Stimulated activated CD4-positive, alpha-beta T cell treated with anti-CD3 and anti-CD28 coated beads, Interleukin-2, amount 100 ng/mL, for 48 hours (primary cell): ENCODE results near the gene TDRD9.
A peak's percentile ranks its signal among the peaks of the same experiment; 100 is the strongest.

ENCODE experiments used
- DNase-seq, 2 donors: peaks; one replicate each; pipeline ENCODE4 v3.0.0-alpha.2; 2020

Gene TDRD9

DNA sequence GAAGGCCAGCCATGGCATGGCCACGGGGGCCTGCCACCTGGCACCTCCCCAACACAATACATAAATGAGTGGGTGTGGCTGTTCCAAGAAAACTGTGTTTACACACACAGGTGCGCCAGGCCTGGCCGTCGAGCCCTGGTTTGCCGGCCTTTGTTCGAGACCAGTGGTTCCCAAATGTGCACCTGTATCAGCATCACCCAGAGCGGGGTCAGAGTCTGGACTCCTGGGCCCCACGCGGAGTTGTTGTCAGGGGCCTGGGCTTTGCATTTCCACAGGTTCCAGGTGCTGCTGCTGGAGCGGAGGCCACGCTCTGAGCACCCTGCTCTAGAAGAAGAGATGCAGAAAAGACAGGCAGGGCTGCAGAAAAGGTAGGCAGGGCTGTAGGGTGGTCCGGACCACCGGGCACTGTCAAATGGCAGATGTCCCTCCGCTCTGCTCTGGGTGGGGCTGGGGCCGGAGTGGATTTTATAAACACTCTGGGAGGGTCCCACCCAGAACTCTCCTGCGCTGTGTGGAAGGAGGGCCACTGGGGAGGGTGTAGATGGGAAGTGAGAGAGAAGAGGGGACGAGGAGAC lies 153.1 kb downstream of the TDRD9 start:
- DNase-seq: no peak

DNA sequence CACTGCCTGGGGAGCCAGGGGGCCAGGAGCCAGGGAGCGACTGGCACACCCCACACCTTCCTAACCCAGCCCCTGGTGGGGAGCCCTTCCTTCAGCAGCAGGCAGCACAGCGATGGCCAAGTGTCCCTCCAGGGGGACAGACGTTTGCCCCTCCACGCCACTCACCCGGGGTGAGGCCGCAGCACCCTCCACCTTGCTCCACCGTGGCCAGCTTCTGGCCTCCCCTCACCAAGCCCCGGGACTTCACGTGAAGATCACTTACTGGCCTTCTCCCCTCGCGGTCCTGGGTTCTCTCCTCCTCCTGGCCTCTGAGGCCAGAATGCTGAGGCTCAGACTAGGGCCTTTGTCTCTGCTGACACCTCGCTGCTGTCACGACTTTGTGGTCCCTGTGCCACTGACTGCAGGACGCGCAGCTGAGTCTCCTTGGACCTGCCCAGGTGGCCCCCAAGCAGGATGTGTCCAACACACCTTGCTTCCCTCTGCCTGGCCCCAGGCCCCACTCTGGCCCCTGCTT lies 153.8 kb downstream of the TDRD9 start:
- no peak for DNase-seq

GRCh38 chr14:104082807-104083206 lies 154.6 kb downstream of the TDRD9 start:
- DNase-seq: no peak

- DNase-seq: no peak
Observed at GRCh38 chr14:104084251-104085002, 156.2 kb downstream of the TDRD9 start.

DNA sequence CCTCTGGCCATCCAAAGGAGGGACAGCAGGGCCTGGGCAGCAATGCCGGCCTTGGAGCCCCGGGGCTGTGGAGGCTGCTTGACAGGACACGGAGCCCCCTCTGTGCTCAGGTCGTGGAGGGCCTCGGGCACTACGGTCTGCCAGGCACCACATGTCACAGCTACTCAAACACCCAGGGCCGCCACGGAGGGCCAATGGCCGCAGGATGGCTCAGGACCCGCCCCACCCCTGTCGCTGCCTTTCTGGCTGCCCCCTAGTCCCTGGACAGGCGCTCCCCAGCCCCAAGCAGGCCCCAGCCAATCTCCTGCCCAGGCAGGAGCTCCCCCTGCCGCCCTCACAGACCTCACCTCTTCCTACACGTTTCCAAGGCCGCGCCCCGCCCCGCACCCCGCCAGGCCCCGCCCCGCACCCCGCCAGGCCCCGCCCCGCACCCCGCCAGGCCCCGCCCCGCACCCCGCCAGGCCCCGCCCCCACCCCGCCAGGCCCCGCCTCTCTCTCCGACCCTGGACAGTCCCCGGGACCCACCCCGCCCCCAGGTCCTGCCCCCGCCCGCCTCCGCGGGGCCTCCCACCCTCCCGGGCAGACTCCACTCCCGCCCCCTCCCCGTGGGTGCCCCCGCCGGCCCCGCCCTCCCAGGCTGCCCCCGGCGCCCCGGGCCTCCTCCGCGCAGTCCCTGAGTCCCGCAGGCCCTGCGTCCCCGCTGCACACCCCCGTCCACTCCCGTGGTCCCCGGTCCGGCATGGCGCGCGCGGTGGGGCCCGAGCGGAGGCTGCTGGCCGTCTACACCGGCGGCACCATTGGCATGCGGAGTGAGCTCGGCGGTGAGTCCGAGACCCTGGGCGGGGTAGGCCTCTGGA lies 157.0 kb downstream of the TDRD9 start, which contains the start of gene ASPG:
Gene ASPG, plus strand, starts transcription at position 669 of the 857 bp plus-strand sequence. Its CDS starts 71 bp downstream, at position 740.
- peak in 1 of 2 donors; percentile 14 for DNase-seq

GRCh38 chr14:104085889-104086201 lies 157.6 kb downstream of the TDRD9 start:
- no peak for DNase-seq

DNA sequence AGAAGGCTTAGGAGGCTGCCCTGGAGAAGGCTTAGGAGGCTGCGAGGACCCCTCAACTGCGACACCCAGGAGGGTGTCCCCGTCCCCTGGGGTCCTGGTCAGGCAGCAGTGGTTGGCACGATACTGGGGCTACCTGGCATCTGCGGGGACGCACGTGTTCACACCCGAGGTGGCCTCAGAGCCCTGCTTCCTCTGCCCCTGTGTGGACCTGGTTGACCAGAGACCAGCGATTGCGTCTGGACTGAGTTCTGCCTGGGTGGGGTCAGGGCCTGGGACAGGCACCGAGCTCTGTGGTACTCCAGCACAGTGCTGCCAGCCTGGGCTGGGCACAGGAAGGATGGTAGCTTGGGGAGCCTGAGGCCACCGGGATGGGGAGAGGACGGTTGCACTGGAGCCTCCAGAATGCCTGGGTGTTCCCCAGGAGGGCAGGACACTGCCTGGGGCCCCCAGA lies 158.0 kb downstream of the TDRD9 start:
- DNase-seq: no peak

DNA sequence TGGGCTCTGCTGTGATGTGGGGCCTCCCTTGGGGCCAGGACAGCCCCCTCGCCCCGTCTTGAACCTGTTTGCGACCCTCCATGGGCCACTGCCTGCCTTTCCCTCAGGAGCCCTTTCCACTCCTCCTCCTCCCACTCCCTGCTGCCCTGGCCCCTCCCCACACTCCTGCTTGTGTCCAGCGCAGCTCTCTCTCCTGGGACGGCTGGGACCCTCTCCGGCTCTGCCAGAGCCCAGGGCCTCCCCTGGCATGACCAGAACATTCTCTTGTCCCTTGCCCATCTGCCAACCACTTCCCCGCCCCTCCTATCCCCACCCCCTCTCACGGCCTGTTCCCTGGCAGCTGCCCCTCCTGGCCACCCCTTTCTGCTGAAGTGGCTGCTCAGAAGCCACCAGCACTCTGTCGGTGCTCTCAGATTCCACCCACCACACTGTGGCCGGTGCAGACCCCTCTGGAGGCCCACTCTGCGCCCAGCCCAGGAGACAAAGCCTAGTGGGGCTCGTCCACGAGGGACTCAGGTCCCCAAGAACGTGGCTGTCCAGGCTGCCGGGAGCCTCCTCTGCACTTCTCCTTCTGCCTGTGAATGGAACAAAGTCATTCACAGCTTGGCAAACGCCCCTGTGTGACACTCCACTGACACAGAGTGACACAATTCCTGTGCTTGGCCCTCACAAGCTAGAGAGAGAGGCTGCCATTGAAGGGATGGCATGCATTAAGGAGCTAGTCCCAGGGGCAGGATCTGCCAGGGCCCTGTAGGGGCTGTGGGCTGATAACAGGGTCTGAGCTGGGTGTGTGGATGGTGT lies 158.6 kb downstream of the TDRD9 start:
- DNase-seq: no peak

DNA sequence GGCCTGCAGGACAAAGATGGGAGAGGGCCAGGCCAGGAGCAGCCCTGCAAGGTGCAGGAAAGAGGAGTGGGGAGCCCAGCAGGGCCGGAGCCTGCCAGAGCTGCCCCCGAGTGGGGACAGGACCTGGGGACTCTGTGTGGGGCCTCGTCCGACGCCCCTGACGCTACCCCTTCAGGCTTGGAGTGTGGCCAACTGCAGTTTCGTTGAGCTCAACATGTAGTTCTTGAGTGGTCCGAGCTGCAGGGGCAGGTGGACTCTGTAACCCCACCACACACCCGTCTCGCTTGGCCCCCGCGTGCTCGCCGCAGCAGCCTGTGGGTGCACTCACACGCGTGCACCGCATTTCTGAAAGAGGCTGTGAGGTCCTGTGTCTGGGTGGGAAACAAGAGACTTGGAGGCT lies 159.2 kb downstream of the TDRD9 start:
- no peak for DNase-seq

DNA sequence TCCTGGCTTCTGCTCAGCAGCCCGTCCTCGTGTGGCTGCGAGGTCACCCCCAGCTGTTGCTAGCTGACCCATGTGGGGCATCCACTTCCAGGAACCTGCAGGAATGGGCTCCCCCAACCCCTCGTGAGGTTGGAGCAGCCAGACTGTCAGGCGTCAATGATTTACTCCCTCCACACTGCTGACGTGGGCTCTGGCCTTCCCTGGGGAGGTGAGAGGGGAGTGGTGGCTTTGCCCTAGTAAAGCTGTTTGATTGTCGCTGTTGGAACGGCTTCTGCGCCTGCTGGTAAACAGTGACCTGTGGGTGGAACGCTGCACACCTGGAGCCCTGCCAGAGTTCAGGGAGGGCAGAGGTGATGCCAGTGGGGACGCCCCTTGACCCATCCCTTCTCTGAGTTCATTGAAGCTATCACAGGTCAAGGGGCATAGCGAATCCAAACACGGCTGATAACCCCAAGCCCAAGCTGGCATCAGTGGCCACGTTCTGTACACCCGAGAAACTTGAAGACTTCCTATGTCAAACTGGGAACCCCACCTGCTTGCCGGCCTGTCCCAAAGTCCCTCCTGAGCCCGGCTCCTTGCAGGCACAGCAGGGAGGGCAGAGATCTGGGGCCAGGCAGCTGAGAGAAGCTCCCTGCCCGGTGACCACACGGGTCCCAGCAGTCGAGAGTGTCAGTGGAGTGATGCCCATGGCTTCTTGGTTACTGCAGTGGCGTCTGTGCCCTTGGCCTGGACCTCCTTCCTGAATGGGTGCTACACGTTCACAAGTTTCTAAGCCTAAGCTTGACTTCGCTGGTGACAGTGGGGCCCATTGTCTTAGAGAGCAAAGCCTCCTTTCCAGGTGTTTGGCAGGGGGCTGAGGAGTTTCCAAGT lies 160.0 kb downstream of the TDRD9 start:
- no peak for DNase-seq

- no peak for DNase-seq
Observed at GRCh38 chr14:104090071-104090748, 162.0 kb downstream of the TDRD9 start.

DNA sequence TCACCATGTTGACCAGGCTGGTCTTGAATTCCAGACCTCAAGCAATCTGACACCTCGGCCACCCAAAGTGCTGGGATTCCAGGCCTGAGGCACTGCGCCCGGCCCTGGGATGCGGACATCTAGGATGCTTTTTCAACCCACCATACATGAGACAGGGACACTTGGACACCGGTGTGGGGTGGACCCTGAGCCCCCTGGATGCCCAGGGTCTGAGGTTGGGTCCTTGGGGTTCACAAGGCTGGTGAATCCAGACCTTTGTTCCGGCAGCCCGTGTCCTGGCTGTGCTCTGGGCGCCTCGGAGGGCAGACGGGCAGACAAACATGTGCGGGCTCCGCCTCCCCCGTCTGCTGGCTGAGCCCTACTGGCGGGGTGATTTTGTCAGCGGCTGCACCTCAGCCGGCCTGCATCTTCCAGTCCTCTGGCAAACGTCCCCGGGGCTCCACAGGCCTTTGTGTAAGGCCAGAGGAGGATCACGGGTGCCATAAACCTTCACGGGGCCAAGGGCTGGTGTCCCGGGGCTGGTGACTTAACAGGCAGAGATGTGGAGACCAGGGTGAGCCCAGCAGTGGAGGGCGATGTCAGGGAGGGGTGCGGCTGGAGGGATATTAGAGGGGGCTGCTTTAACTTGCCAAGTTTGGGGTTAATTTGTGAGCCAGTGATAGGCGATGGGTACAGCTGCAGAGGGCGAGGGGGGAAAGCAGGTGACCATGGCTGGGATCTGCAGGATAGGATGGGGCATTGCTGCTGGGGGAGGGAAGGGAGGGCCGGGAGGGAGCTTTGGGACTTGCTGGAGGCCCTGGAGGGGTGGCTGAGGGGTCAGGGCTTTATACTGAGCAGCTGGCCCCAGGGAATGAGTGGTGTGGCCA lies 163.0 kb downstream of the TDRD9 start:
- no peak for DNase-seq

DNA sequence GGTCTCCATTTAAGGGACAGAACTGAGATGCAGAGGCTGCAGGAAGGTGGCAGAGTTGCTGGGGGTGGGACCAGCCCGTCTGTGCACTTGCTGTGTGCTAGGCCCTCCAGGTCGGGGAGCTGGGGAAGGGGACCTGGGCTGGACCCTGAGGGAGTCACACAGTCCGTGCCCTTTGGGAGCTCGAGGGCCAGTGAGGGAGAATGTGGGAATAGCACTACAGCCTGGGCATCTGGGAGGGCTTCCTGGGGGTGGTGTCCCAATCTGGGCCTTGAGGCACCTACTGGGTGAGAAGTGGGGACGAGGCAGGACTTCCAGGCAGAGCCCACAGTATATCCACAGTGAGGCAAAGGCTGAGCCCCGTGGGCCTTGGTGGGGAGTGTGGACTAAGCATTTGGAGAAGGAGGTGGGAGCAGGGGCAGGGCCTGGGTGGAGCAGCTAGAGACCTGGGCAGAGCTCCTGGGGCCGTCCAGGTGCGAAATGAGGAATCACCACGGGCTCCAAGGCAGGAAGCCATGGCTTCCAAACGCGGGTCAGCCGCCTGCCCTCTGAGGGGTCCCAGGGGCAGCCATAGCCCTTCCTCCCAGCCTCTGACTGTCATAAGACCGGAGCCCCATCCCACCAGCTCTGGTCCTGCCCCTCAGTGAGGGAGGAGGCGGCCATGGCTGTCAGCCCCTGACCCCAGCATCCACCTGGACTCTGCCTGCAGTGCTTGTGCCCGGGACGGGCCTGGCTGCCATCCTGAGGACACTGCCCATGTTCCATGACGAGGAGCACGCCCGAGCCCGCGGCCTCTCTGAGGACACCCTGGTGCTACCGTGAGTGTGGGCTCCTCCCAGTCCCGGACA lies 163.9 kb downstream of the TDRD9 start:
- no peak for DNase-seq

DNA sequence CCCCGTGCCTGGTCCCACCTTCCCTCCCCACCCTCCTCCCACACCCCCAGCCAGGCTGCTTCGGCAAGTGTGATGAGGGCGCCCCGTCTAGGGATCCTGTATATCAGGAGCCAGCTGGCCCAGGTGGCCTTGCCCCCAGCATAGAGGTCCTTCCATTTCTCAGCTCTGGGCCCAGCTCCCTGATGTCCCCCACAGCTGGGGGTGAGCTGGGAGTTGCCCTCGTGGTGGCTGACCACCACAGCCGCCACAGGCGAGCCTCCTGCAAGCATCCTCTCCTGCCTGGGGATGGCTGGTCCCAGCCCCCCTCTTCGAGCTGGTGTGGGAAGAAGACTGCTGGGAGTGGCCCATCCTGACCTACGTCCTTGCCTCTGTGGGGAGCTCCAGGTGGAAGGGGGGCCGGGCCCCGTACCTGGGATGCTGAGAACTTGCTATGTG lies 164.7 kb downstream of the TDRD9 start:
- no peak for DNase-seq

- DNase-seq: no peak
Observed at GRCh38 chr14:104093366-104094055, 165.3 kb downstream of the TDRD9 start.

DNA sequence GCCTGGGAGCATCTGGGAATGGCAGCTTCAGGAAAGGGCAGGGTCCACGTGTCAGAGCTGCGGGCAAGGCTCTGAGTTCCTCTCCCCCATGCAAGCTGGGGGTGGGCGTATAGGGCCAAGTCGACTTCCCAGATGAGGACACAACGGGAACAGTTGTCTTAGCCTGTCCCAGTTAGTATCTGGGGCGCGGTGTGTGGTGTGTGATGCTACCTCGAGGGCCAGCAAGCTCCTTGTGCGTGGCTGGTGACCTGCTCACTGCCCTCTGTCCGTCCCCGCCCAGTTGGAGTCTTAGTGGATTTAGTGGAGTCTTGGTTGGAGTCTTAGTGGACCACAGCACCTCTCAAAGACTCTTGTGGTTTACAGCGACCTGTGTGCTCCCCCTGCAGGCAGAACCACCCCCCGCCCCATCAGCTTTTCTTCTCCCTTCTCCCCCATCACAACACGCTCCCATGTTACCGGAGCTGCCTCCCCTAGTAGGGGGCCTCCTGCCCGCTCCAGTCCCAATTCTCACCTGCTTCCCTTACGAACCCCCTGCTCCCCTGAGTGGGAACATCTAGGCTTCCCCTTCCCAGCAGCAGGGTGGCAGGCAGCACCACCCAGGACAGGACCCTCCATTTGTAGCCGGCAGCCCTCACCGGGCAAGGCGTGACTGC lies 165.9 kb downstream of the TDRD9 start:
- no peak for DNase-seq

- DNase-seq: peak; percentile 86 to 89
Observed at GRCh38 chr14:104094709-104095425, 166.6 kb downstream of the TDRD9 start.
